Measurements from ENCODE around the gene MDH1. TPM values are rescaled to one million over a fixed set of nuclear protein-coding genes. Genes with fewer than 3 reads are reported as not detected.

MDH1 gene
- total RNA-seq, 3 donors from 2014 or later, result 125 to 574 (median 147) TPM

GRCh38 chr2:63581298-63581961, 7.3 kb upstream of the MDH1 start:
- intact Hi-C loops (cut with DNase I; ENCODE audit: low total_unique reads), result no loop called here
- Histone ChIP-seq H3K4me1 (no peaks in the 10 kb centered on the region), H3K27ac (no peak overlapping the region), H3K27me3 (no peaks in the 10 kb centered on the region), H3K36me3 (no peaks in the 10 kb centered on the region), H3K9me3 (no peaks in the 10 kb centered on the region), H3K4me3 (no peak overlapping the region)
- TF ChIP-seq POLR2A (IDR thresholded peaks at IDR 0.05) (no peak), POLR2AphosphoS5 (IDR thresholded peaks at IDR 0.05) (no peak), CTCF (IDR thresholded peaks at IDR 0.05) (no peak)
- DNase-seq (ENCODE audit: low spot score in 2 of 2), result no peak

- no peak for DNase-seq (ENCODE audit: low spot score in 2 of 2)
- no peaks in the 10 kb centered on the region for H3K9me3 ChIP-seq
- H3K4me1 ChIP-seq, result no peaks in the 10 kb centered on the region
- intact Hi-C loops (cut with DNase I; ENCODE audit: low total_unique reads), result no loop called here
- no peaks in the 10 kb centered on the region for H3K27me3 ChIP-seq
- TF ChIP-seq POLR2A (IDR thresholded peaks at IDR 0.05) (no peak), POLR2AphosphoS5 (IDR thresholded peaks at IDR 0.05) (no peak), CTCF (IDR thresholded peaks at IDR 0.05) (no peak)
- H3K36me3 ChIP-seq, result no peaks in the 10 kb centered on the region
- H3K4me3 ChIP-seq, result no peak overlapping the region
- H3K27ac ChIP-seq, result no peak overlapping the region
These were observed 5.9 kb upstream of the MDH1 start for GRCh38 chr2:63582873-63583272.

GRCh38 chr2:63587814-63588384, 864 bp upstream of the MDH1 start:
- Histone ChIP-seq H3K4me1 (no peaks in the 10 kb centered on the region), H3K27ac (peak overlapping the region; percentile 90 to 91), H3K27me3 (no peaks in the 10 kb centered on the region), H3K4me3 (peak overlapping the region; percentile 85 to 88 (median 88)), H3K36me3 (no peaks in the 10 kb centered on the region), H3K9me3 (no peaks in the 10 kb centered on the region)
- DNase-seq (ENCODE audit: low spot score in 2 of 2), result no peak
- intact Hi-C loops (cut with DNase I; ENCODE audit: low total_unique reads), result no loop called here
- TF ChIP-seq CTCF (IDR thresholded peaks at IDR 0.05) (no peak), POLR2A (IDR thresholded peaks at IDR 0.05) (no peak), POLR2AphosphoS5 (IDR thresholded peaks at IDR 0.05) (no peak)

DNA sequence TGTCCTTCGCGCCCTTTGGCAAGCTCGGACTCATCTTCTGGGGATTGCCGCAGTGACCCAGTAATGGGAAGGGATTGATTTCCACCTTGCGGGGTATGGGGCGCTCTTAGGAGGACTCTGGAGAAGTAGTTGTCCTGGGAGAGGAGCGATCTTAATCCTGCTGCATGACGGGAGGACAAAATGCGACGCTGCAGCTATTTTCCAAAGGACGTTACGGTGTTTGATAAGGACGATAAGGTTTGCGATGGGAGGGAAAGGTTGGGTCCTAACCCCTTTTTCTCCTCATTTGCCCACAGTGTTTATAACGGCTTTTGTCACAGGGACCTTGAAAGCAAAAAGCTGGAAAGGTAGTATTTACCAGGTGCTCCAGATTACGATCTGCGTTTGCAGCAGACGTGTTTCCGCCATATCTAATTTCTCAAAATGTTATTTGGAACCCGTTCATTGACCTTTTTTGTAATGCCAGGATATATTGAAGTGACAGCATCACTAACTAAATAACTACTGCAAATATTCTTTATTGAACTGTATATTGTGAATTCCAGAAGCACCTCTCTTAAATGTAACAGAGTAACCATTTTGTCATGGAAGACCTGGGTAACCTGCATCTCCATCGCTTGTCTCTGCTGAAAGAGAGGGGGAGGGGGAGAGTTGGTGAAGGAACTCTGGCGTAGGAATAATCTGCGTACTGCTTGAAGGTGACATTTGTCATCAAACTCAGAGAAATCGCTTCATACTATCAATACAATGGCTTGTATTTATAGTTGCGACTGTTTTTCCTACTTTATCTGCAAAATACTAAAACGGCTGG, 590 bp downstream of the MDH1 start:
- Histone ChIP-seq H3K27ac (peak overlapping the region; percentile 90 to 91), H3K4me3 (peak overlapping the region; percentile 85 to 88 (median 88))

More for the DNA sequence above, 590 bp downstream of the MDH1 start:
- Histone ChIP-seq H3K27me3 (no peaks in the 10 kb centered on the region), H3K4me1 (no peaks in the 10 kb centered on the region), H3K36me3 (no peaks in the 10 kb centered on the region), H3K9me3 (no peaks in the 10 kb centered on the region)
- intact Hi-C loops (cut with DNase I; ENCODE audit: low total_unique reads), result no loop called here
- TF ChIP-seq CTCF (IDR thresholded peaks at IDR 0.05) (no peak), POLR2A (IDR thresholded peaks at IDR 0.05) (no peak), POLR2AphosphoS5 (IDR thresholded peaks at IDR 0.05) (no peak)
- DNase-seq (ENCODE audit: low spot score in 2 of 2), result no peak
